Astrocyte of the spinal cord (primary cell): ENCODE data around the gene RNASE11.
A peak's percentile ranks its signal among the peaks of the same experiment; 100 is the strongest.

ENCODE experiments used
- DNase-seq: peaks from one replicate; pipeline ENCODE4 v3.0.0; 2011; ENCODE audit warnings: low read depth, low spot score
- H3K4me3 ChIP-seq: 2 replicates; pipeline ENCODE4 v1.5.1; 2011; ENCODE audit warnings: low read depth, mild to moderate bottlenecking, low read length, moderate library complexity
- CTCF ChIP-seq: IDR thresholded peaks from 2 replicates; pipeline ENCODE4 v1.5.1; 2012; ENCODE audit warnings: low read depth, mild to moderate bottlenecking, low read length, inconsistent platforms
- in situ Hi-C: cut with HindIII; loops from 2 replicates; pipeline ENCODE4 v1.10.0; 2017; ENCODE audit warnings: low sequenced_read_pairs

The RNASE11 gene

DNA sequence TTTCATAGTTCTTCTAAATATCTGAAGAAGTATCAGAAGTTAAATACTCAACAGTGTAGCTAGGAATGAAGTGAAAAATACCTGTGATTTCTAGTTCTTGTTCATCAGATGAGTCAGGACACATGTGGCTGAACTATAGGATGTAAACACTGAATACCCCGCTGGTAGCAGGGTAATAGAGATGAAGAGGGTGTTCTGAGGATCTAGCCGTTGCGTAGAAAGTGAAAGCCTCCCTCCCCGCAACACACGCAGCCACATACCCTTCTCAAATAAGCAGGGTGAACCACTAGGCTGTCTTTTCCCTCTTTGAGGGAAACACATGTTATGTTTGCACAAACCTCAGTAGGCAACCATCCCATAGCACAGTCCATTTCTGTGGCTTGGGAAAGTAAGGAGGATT lies 19.8 kb upstream of the RNASE11 start:
- H3K4me3 ChIP-seq, result no peak overlapping the region
- TF ChIP-seq CTCF, result no peak
- no peak for DNase-seq
- in situ Hi-C loops, result no loop called here

DNA sequence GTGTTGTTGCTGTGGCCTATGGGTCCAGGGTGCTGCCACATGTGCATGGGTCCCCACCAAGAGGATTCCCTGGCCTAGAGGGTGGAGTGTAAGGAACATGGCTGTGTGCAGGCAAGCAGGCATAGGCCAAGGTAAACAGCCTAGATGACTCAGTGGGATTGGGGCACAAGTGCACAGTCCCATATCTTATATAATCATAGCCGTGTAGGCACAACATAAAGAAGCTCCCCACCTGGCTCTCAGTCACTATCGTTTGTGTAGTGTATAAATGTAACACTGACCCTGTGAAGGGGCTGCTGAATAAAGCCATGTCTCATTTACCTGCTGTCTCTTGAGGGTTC lies 19.1 kb upstream of the RNASE11 start:
- no peak for TF ChIP-seq CTCF
- in situ Hi-C loops, result no loop called here
- DNase-seq, result no peak
- no peak overlapping the region for H3K4me3 ChIP-seq

DNA sequence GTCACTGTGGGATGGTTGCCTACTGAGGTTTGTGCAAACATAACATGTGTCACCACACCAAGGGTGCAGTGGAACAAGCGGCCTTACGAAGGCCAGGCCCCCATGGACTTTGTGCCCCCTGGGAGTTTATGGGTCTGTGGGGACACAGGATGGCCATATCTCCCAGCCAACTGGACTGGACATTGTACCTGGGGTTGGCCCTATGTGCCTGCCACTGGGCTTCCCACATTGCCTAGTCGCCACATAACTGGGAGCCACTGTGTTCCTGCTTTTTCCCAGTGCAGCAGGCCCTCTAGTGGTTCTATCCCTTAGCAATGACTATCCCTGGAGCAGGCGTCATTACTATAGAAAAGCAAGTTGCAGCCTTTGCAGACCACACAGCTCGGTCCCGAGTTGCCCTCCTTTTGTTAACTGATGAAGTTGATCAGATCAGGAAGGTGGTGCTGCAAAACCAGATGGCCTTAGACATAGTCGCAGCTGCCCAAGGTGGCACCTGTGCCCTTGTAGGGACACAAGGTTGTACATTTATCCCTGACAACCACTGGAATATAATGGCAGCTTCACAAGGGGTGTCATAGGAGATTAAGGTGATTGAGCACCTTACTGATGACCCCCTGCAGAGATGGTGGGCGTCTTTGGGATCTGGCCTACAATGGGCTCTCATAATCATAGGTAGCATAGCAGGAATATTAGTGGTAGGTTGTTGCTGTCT lies 18.5 kb upstream of the RNASE11 start:
- in situ Hi-C loops, result no loop called here
- H3K4me3 ChIP-seq, result no peak overlapping the region
- peak; percentile 11 for DNase-seq
- TF ChIP-seq CTCF, result peak; percentile 53

GRCh38 chr14:20603813-20604690 lies 16.3 kb upstream of the RNASE11 start:
- DNase-seq, result no peak
- in situ Hi-C loops, result no loop called here
- TF ChIP-seq CTCF, result no peak
- H3K4me3 ChIP-seq, result no peak overlapping the region

DNA sequence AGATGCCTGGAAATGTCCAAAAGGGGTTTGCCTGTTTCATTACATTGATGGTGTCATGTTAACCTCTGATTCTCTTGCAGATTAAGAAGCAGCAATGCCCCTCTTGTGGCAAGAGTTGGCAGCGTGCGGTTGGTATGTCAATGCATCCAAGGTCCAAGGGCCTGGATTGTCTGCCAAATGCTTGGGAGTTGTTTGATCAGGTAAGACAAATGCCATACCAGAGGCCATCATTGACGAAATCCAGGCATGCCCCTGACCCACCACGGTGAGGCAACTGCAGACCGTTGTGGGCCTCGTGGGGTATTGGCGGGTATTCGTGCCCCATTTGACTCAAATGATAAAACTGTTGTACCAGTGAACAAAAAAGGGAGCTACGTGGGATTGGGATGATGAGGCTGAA lies 14.8 kb upstream of the RNASE11 start:
- no peak for TF ChIP-seq CTCF
- H3K4me3 ChIP-seq, result no peak overlapping the region
- in situ Hi-C loops, result no loop called here
- no peak for DNase-seq

DNA sequence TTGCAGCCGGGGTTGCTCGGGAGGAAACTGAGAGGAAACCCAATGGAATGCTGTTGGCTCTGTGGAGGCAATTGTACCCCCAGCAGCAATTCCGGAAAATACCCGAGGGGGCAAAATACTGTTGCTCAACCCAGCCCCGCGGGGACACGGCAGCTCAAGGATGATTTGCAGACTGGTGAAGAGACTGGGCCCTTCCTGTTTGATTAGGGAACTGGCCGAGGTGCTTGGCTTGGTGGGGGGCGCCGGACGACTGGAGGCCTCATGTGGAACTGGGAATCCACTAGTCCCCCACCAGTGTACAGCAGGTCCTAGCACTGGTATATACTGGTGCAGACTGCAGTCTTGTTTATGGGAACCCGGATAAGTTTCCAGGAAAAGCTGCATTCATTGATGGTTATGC lies 13.7 kb upstream of the RNASE11 start:
- in situ Hi-C loops, result no loop called here
- no peak for DNase-seq
- H3K4me3 ChIP-seq, result no peak overlapping the region
- no peak for TF ChIP-seq CTCF
